Measurements from ENCODE around the gene BRD1.
A peak's percentile ranks its signal among the peaks of the same experiment; 100 is the strongest.

The BRD1 gene

GRCh38 chr22:49749885-49750510 is 77.7 kb downstream of the BRD1 start:
- no peak for DNase-seq

- DNase-seq, result no peak
Observed at GRCh38 chr22:49749227-49749626, 78.4 kb downstream of the BRD1 start.

GRCh38 chr22:49748514-49748913 is 79.2 kb downstream of the BRD1 start:
- no peak for DNase-seq

- DNase-seq, result no peak
Observed at GRCh38 chr22:49747716-49748115, 80.0 kb downstream of the BRD1 start.

GRCh38 chr22:49747130-49747529 is 80.5 kb downstream of the BRD1 start:
- no peak for DNase-seq

GRCh38 chr22:49746065-49746464 is 81.6 kb downstream of the BRD1 start:
- no peak for DNase-seq

- DNase-seq, result no peak
Observed at GRCh38 chr22:49740242-49740641, 87.4 kb downstream of the BRD1 start.

- no peak for DNase-seq
Observed at GRCh38 chr22:49739138-49739537, 88.5 kb downstream of the BRD1 start.

GRCh38 chr22:49738566-49738965 is 89.1 kb downstream of the BRD1 start:
- no peak for DNase-seq

- no peak for DNase-seq
Observed at GRCh38 chr22:49738006-49738405, 89.7 kb downstream of the BRD1 start.

GRCh38 chr22:49737101-49737551 is 90.5 kb downstream of the BRD1 start:
- DNase-seq, result no peak

- DNase-seq, result no peak
Observed at GRCh38 chr22:49736538-49736937, 91.1 kb downstream of the BRD1 start.

GRCh38 chr22:49735901-49736421 is 91.7 kb downstream of the BRD1 start:
- no peak for DNase-seq

- peak; percentile 44 for DNase-seq
Observed at GRCh38 chr22:49735411-49735900, 92.2 kb downstream of the BRD1 start.

GRCh38 chr22:49734882-49735281 is 92.8 kb downstream of the BRD1 start:
- no peak for DNase-seq

- no peak for DNase-seq
Observed at GRCh38 chr22:49734390-49734789, 93.3 kb downstream of the BRD1 start.

GRCh38 chr22:49733631-49734030 is 94.0 kb downstream of the BRD1 start:
- DNase-seq, result no peak

- no peak for DNase-seq
Observed at GRCh38 chr22:49730656-49731055, 97.0 kb downstream of the BRD1 start.

- DNase-seq, result no peak
Observed at GRCh38 chr22:49728570-49729271, 99.0 kb downstream of the BRD1 start.

- no peak for DNase-seq
Observed at GRCh38 chr22:49727881-49728569, 99.6 kb downstream of the BRD1 start.

GRCh38 chr22:49727191-49727880 is 100.3 kb downstream of the BRD1 start:
- DNase-seq, result no peak

- DNase-seq, result no peak
Observed at GRCh38 chr22:49726701-49727101, 101.0 kb downstream of the BRD1 start.

Data from stimulated activated CD8-positive, alpha-beta memory T cell treated with anti-CD3 and anti-CD28 coated beads, Interleukin-4, amount 100 ng/mL, for 48 hours (primary cell).